Stimulated activated CD8-positive, alpha-beta memory T cell treated with anti-CD3 and anti-CD28 coated beads, Interleukin-2, amount 100 ng/mL, for 48 hours (primary cell): Measurements from ENCODE around the gene VLDLR.
"Not testable (repeated sequence)": the region's sequence is repeated elsewhere in the genome, so short reads cannot be mapped to it uniquely, and the experiment has no call there.

ENCODE experiments used
- DNase-seq, 2 donors: peaks; one replicate each; pipeline ENCODE4 v3.0.0-alpha.2; 2020; ENCODE audit warnings: low read depth in 2 of 2

Gene VLDLR

DNA sequence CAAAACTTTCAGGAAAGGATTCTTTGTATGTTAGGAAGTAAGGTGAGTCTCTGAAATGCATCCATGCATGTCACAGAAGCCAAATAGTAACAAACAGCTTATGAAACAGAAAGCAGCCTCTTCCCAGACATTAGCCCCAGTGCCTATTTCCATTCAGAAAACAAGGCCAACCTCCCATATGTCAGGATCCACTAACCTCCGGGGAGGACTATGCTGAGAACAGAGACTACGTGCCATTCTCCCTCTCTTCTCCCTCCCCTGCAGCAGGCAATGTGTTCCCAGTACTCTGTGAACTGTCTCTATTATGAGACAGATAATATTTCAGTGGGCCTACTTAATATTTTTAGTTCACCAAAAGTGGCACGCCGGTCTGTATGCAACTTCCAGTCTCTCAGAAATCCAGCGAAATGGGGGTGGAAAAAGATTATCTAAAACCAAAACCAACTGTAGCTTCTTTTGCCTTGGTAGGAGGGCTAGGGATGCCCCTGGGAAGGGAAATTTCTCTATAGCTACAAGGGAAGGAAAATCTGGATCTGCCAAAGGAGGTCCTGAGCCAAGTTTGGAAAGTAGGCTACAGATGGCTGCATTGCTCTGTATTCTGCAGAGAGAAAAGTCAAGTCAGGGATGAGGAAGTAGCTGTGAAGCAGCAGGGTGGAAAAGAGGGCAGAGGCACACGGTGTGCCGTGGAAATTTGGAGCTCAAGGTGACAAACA lies 42.0 kb downstream of the VLDLR start:
- DNase-seq = no peak

DNA sequence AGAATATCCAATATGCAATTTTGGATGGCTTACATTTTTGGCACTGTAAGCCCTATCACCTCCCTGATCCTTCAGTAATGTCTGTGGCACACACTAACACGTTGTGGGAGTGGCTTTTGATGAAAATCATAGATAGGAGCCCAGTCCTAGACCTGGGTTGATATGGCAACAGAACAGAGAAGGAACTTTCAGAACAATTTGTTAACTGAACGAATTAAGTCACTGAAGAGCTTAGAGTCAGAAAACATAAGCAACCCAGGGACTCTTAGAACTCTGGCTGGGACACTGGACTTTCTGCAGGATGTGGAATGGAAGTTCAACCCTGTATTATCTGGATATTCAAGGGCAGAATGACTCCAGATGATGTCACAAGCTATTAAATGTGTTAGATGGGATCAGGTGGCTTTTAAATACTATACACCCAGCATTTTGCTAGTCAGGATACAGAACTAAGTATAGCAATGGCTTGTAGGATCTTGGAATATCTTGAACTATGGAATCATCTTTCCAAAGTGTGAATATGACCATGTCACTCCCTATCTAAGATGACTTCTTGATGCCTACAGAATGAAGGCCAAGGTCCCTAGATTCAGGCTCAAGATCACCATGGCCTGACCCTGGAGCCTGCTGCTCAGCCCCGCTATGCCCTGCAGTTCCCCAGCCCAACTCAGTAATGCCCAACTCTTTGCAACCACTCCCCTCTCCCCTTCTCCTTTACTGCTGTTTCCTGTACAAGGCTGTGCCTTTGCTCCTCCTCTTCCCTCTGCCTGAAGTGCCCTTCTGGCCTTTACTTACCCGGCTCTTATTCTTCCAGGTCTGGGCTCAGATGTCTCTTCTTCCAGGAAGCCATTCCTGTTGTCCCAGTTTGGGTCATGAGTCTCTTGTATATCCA lies 42.8 kb downstream of the VLDLR start:
- no peak for DNase-seq

DNA sequence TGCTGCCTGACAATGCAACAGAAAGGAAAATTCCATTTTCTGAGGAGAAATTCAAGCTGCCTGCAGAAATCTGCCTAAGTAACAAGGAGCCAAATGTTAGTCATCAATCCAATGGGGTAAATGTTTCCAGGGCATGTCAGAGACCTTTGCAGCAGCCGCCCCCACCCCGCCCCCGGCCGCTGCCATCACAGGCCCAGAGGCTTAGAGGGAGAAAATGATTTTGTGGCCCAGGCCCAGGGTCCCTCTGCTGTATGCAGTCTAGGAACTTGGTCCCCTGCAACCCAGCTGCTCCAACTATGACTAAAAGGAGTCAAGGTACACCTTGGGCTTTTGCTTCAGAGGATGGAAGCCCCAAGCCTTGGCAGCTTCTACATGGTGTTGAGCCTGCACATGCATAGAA lies 45.0 kb downstream of the VLDLR start:
- no peak for DNase-seq

DNA sequence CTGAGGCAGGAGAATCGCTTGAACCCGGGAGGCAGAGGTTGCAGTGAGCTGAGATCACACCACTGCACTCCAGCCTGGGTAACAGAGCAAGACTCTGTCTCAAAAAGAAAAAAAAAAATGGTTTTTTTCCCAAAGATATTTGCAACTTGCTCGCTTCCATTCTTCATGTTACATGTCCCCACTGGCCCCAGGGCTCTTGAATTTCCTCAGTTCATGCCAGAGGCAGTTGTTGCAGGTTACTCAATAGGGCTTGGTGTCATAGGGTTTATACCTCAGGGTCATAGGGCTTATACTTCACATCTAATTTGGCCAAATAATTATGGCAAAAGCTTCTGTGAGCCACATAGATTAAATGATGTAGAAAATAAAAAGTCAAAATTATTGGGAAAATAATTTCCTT lies 51.6 kb downstream of the VLDLR start:
- no peak for DNase-seq

DNA sequence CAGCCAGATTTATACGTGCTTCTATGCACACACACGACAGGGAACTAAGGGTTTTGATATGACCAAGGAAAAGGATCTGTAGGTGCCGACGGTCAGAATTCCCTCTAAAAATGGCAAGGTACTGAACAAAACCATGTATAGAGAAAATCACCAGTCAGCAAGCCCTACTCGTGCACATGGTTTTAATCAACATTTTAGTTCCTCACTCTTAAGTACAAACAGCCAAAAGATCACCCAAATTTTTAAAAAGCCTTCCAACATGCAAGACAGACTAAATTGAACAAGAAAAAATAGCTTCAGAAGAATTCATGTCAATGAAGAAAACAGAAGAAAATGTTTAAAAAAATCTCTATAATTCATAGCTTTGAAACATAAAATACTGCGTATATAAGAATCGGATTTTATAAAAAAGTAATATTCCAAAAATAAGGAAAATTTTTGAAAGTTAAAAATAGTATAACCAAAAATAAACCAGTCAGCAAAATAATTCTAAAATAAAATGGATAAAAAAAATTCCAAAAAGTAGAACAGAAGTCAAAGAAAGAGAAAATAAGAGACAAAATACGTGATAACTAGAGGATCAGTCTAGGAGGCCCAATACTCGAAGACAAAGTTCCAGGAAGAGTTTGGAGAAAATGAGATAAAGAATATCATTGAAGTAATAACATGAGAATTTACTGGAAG lies 52.7 kb downstream of the VLDLR start:
- DNase-seq = no peak

DNA sequence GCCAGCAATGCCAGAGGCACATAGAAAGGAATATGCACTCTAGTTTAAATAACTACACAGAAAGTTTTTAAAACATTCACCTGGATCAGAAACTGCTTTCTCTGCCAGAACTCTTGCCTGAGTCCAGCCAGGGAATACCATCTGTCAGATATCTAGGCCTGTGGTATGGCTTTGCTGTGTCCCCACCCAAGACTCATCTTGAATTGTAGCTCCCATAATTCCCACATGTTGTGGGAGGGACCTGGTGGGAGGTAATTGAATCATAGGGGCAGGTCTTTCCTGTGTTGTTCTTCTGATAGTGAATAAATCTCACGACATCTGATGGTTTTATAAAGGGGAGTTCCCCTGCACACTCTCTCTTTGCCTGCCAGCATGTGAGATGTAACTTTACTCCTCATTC lies 54.2 kb downstream of the VLDLR start:
- DNase-seq = no peak

DNA sequence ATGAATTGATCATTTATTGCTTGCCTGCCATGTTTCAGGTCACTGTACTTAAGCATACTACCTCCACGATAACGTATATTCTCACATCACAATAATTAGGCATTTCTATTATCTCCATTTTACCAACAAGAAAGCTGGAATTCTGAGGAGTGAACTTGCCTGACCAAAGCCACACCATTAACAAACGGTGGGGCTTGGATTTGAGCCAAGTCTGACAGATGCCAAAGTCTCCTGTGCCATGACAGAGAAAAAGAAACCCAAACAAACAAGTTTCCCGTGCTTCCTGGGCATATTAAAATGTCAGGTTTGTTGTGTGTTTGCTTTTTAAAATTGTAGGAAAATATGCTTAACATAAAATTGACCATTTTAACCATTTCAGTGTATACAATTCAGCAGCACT lies 54.9 kb downstream of the VLDLR start:
- no peak for DNase-seq

DNA sequence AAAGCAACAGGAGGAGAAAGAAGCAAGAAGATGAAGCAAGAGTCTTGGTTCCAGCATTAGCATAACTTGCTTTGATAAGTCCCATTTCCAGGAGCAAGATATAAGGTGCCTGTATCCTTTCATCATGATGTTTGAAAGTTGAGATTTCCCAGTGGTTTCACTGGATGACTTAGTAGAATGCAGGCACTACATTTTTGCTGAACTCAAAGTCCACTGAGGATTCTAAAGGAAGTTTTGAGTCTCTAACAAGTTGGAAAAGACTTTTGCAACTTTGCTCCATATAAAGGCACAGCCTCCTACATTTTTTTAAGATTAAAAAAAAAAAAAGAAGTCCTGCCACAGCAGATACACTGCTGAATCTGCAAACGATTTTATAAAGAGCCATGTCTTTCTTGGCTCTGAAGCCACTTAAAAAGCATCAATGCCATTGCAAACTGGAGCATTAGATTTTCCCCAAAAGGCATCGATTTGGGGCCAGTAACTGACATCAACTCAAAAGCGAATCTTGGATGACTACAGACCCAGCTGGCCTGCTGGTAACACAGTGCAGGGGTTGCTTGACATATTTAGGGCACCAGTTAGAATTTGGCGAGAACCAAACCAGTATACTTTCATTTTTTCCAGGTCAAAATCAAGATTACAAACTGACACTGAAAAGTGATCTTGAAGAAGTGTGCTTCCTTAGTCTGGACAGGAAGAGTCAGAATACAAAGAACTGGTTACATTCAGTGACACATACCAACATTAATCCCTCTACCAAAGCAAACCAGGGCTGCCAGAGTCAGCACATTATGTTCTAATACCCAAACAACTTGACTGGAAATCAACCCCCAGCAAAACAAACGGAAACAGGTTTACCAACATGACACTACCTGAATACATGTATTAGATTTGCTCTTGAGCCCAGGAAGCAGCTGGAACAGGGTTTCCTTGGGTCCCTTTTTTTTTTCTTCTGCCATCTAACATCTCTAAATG lies 56.6 kb downstream of the VLDLR start:
- no peak for DNase-seq

DNA sequence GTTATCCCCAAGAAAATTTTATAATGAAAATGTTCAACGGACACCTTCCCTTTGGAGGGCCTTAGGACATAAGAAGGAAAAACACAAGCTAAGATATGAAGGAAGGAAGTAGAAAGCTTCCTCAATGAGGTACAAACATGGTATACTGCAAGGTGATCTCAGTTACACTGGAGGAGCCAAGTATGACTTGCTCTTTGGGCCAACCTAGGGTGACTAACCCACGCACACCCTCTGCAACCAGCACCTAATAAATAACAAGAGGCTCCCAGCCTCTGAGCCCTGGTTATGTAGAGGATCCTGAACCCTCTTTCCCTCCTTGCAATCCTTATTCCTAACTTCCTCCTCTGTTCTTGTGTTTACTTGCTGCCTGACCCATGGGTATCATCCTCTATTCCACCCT lies 57.4 kb downstream of the VLDLR start:
- DNase-seq = no peak

- no peak for DNase-seq
Observed at GRCh38 chr9:2681981-2682380, 60.4 kb downstream of the VLDLR start.

DNA sequence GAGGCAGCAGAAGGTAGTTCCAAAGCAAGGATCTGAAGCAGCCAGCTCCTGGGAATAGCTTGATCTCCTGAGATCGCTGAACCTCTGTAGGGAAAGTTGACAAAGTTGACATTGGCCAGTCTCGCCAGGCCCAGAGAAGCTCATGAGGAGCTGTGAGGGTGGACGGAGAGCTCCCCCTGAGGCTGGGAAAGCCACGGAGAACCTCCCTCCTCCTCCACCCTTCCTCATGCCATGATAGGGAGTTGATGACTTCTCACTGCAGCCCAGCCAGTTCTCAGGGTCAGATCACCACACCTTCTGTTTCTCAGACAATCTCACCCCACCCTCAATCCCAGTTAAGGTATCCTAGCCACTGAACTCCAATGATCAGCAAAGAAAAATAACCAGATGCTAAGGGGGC lies 65.3 kb downstream of the VLDLR start:
- no peak for DNase-seq

DNA sequence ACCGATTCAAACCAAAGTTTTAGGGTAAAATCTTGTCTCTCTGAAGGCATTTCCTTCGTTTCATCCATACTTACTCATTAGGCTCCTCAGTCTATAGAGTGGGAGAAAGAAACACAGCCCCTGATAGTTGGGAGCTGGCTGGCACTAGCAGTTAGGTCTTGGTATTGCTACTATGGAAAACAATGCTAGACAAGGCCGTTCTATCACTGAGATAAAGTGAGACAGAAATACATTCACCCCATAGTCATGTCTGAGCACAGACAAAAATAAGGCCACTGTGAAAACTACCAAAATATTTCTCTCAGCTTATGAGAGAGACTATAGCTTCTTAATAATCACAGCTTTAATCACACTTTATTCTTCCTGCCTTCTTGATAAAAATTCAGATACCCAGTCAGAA lies 67.0 kb downstream of the VLDLR start:
- DNase-seq = no peak

- DNase-seq = no peak
Observed at GRCh38 chr9:2691212-2691611, 69.6 kb downstream of the VLDLR start.

GRCh38 chr9:2691626-2692025 lies 70.0 kb downstream of the VLDLR start:
- no peak for DNase-seq

GRCh38 chr9:2693056-2693455 lies 71.5 kb downstream of the VLDLR start:
- DNase-seq = no peak

DNA sequence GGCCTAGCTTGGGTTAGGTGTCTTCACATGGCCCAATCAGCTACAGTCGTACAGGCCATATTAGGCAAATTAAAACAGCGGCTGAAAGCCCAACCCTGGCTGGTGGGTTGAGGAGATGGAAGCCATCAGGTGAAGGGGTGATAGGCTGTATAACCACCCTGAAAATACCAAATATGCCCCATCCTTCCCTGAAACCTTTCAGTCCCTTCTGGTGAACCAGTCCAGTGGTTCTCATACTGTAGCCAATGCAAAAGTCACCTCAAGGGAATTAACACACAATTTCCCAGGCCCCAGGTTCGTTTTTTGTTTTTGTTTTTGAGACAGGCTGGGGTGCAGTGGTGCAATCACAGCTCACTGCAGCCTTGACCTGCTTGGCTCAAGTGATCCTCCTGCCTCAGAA lies 75.9 kb downstream of the VLDLR start:
- no peak for DNase-seq

DNA sequence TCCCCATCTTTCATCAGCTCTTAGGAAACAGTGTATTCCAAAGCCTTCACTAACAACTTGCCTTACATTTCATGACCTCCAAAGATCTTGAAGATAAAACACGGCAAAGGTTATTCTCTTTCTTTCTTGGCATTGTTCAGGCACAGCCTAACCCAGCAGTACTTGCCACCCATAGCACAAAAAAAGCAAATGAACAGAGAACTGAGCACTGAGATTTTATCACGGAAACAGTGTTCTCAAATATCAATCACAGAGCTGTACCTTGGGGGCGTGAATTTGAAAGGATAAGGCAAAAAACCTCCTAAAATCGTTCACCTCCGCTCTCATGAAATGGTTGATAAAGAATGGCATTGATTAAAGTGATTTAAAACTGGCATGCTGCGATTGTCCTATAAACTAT lies 78.8 kb downstream of the VLDLR start:
- no peak for DNase-seq

DNA sequence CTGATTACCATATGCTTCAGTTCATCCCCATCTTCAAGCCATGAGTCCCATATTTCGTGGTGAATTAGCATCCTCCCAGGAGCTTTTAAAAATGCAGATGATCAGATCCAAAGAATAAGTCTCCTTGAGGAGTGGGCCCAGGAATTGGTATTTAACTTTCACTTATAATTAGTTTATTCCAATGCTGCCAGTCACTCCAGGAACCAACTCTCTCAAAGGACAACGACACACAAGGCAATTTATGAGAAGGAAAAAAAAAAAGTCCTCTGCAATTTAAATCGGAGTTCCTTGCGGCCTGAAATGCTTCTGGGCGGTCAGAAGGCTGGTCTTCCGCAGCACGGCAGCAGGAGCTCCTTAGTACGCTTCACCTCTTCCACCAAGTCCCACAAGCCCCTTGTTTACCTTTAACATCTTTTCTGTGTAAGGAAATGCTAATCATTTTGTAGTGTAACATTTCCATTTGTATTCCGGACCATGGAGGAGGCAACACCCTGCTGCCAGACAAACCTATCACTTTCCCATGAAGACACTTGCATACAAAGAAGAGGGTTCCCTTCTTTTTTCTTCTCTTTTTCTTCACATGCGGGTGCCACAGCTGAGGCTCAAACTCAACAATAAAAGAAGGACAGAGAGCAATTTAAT lies 79.4 kb downstream of the VLDLR start:
- no peak for DNase-seq

DNA sequence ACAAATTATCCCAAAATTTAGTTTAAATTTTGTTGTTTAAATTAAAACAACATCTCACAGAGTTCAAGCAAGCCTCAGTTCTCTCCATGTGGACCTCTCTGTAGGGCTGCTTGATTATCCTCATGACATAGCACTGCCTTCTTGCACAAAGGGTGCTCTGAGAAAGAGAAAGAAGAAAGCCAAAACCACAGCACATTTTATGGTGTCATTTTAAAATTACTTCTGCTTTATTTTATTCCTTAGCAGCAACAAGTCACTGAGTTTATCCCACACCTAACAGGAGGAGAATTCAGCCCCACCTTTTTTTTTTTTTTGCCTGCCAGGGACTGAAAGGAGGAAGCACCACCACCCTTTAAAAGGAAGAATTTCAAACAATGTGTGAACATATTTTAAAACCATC lies 82.9 kb downstream of the VLDLR start:
- no peak for DNase-seq

GRCh38 chr9:2707256-2707655 lies 85.7 kb downstream of the VLDLR start:
- DNase-seq = not testable (repeated sequence)
